CD4-positive, alpha-beta T cell treated with Interferon alpha-2 for 1 hour (primary cell): ENCODE data around the gene EHD1.
"Not testable (repeated sequence)": the region's sequence is repeated elsewhere in the genome, so short reads cannot be mapped to it uniquely, and the experiment has no call there.

ENCODE experiments used
- DNase-seq, 2 donors: peaks; one replicate each; pipeline ENCODE4 v3.0.0-alpha.2; 2020 to 2022

Gene EHD1

GRCh38 chr11:64855596-64856304 is 22.7 kb downstream of the EHD1 start:
- no peak for DNase-seq

- peak in 1 of 2 donors; percentile 68 for DNase-seq
Observed at GRCh38 chr11:64854534-64855502, 23.6 kb downstream of the EHD1 start.

- DNase-seq = no peak
Observed at GRCh38 chr11:64854157-64854533, 24.3 kb downstream of the EHD1 start.

- peak in 1 of 2 donors; percentile 57 for DNase-seq
Observed at GRCh38 chr11:64853709-64854108, 24.7 kb downstream of the EHD1 start.

GRCh38 chr11:64852804-64853509 is 25.5 kb downstream of the EHD1 start:
- no peak for DNase-seq

GRCh38 chr11:64851831-64852351 is 26.5 kb downstream of the EHD1 start:
- DNase-seq = peak in 1 of 2 donors; percentile 58

- peak; percentile 76 for DNase-seq
Observed at GRCh38 chr11:64850979-64851567, 27.3 kb downstream of the EHD1 start.

GRCh38 chr11:64849598-64850356 is 28.6 kb downstream of the EHD1 start:
- no peak for DNase-seq

- DNase-seq = peak in 1 of 2 donors; percentile 63
Observed at GRCh38 chr11:64848826-64849597, 29.4 kb downstream of the EHD1 start.

GRCh38 chr11:64848214-64848825 is 30.1 kb downstream of the EHD1 start:
- no peak for DNase-seq

GRCh38 chr11:64846998-64847666 is 31.3 kb downstream of the EHD1 start:
- DNase-seq = peak; percentile 90 to 92

- not testable (repeated sequence) for DNase-seq
Observed at GRCh38 chr11:64845776-64846129, 32.7 kb downstream of the EHD1 start.

GRCh38 chr11:64845129-64845775 is 33.2 kb downstream of the EHD1 start:
- no peak for DNase-seq

GRCh38 chr11:64844330-64845128 is 33.9 kb downstream of the EHD1 start, which contains the start of gene CDC42BPG:
Gene CDC42BPG (minus strand): TSS chr11:64844653. CDS start chr11:64844569, 84 bp downstream.
- peak; percentile 76 to 85 for DNase-seq

- no peak for DNase-seq
Observed at GRCh38 chr11:64843686-64844329, 34.6 kb downstream of the EHD1 start.

- no peak for DNase-seq
Observed at GRCh38 chr11:64842851-64843685, 35.4 kb downstream of the EHD1 start.

- DNase-seq = no peak
Observed at GRCh38 chr11:64842366-64842759, 36.1 kb downstream of the EHD1 start.
